ENCODE results near the gene TGM3. TPM values are rescaled to one million over a fixed set of nuclear protein-coding genes. Genes with fewer than 3 reads are reported as not detected.

The TGM3 gene
- polyA plus RNA-seq, 3 donors = not detected

- Histone ChIP-seq H4K20me1 (ENCODE audit: insufficient read depth, low read length) (no peaks in the 10 kb centered on the region), H3K27me3 (ENCODE audit: control insufficient read depth in 2 of 2, insufficient read depth in 2 of 2, low read length in 2 of 2) (no peaks in the 10 kb centered on the region), H3K4me3 (replicated peaks in 1 of 3; ENCODE audit: low read depth in 2 of 3, low read length in 3 of 3) (no peak overlapping the region), H3K27ac (ENCODE audit: low read depth in 1 of 2, low read length in 2 of 2) (no peak overlapping the region), H3K36me3 (replicated peaks in 1 of 2; ENCODE audit: control insufficient read depth in 1 of 2, insufficient read depth in 2 of 2, low read length in 2 of 2) (no peaks in the 10 kb centered on the region), H3K4me1 (ENCODE audit: control insufficient read depth in 1 of 2, insufficient read depth in 2 of 2, low read length in 2 of 2) (peaks cover 8 to 10% of the 10 kb centered on the region in 2 donors), H3K4me2 (replicated peaks; ENCODE audit: extremely low read depth, low read length, poor library complexity, severe bottlenecking) (no peak overlapping the region), H3K9me3 (replicated peaks in 1 of 2; ENCODE audit: control insufficient read depth in 1 of 2, insufficient read depth in 1 of 2, low read length in 2 of 2) (no peaks in the 10 kb centered on the region), H3K9ac (ENCODE audit: insufficient read depth, low read length, poor library complexity, severe bottlenecking) (no peak overlapping the region), H2AFZ (ENCODE audit: insufficient read depth, low read depth, low read length, poor library complexity, severe bottlenecking) (peak overlapping the region; percentile 27), H3K79me2 (ENCODE audit: insufficient read depth, low read length) (no peaks in the 10 kb centered on the region)
- 17% methylated on average over 1 of the region's 5 CpGs for WGBS (ENCODE audit: insufficient coverage)
- Mint-ChIP-seq H3K9me3 (peaks cover 0 to 2% (median 0%) of the 10 kb centered on the region in 7 donors), H3K36me3 (no peaks in the 10 kb centered on the region), H3K27me3 (ENCODE audit: low read depth in 3 of 3) (peaks cover 11 to 20% (median 15%) of the 10 kb centered on the region in 3 donors), H3K4me3 (peak overlapping the region in 1 of 2 donors; percentile 24), H3K27ac (peak overlapping the region in 3 of 7 donors; percentile 38 to 67 (median 57)), H3K4me1 (peaks cover 10% of the 10 kb centered on the region)
- intact Hi-C loops (cut with micrococcal nuclease) = no loop called here
- DNase-seq = peak; percentile 42 to 54 (median 50)
- no peak for TF ChIP-seq CTCF (IDR thresholded peaks at IDR 0.05)
Observed at GRCh38 chr20:2338411-2339066, 42.7 kb downstream of the TGM3 start.

DNA sequence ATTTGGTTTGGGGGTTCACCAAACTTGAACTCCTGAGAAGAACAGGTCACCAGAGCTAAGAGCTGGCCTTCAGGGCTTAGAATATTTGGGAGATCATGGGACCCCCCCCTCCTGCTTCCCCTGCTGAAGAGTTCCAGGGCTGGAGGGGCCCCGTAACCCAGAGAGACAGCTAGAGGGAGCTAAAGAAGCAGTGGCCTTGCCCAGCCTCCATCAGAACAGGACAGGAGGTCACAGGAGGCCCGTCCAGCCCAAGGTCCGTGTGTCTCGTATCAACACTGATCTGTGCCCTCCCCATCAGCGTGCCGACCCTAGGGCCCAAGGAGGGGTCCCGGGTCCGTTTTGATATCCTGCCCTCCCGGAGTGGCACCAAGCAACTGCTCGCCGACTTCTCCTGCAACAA lies 44.3 kb downstream of the TGM3 start:
- Mint-ChIP-seq H3K36me3 (no peaks in the 10 kb centered on the region), H3K27ac (no peak overlapping the region), H3K4me3 (no peak overlapping the region), H3K27me3 (ENCODE audit: low read depth in 3 of 3) (peaks cover 8 to 20% (median 12%) of the 10 kb centered on the region in 3 donors), H3K9me3 (peaks cover 0 to 2% (median 0%) of the 10 kb centered on the region in 7 donors), H3K4me1 (peaks cover 10% of the 10 kb centered on the region)
- H3K4me2 ChIP-seq (replicated peaks; ENCODE audit: extremely low read depth, low read length, poor library complexity, severe bottlenecking) = no peak overlapping the region
- H3K4me1 ChIP-seq (ENCODE audit: control insufficient read depth in 1 of 2, insufficient read depth in 2 of 2, low read length in 2 of 2) = peaks cover 8 to 10% of the 10 kb centered on the region in 2 donors
- intact Hi-C loops (cut with micrococcal nuclease) = loop anchor here in 1 of 2 donors (10.0 kb wide), 1 partner anchor 55 kb away; no protein-coding TSS in a partner anchor
- no peaks in the 10 kb centered on the region for H4K20me1 ChIP-seq (ENCODE audit: insufficient read depth, low read length)
- no peak for TF ChIP-seq CTCF (IDR thresholded peaks at IDR 0.05)
- no peaks in the 10 kb centered on the region for H3K9me3 ChIP-seq (replicated peaks in 1 of 2; ENCODE audit: control insufficient read depth in 1 of 2, insufficient read depth in 1 of 2, low read length in 2 of 2)
- H3K27me3 ChIP-seq (ENCODE audit: control insufficient read depth in 2 of 2, insufficient read depth in 2 of 2, low read length in 2 of 2) = no peaks in the 10 kb centered on the region
- H2AFZ ChIP-seq (ENCODE audit: insufficient read depth, low read depth, low read length, poor library complexity, severe bottlenecking) = no peak overlapping the region
- no peak for DNase-seq
- WGBS (ENCODE audit: insufficient coverage) = 97% methylated on average over 11 of the region's 11 CpGs
- H3K79me2 ChIP-seq (ENCODE audit: insufficient read depth, low read length) = no peaks in the 10 kb centered on the region
- H3K27ac ChIP-seq (ENCODE audit: low read depth in 1 of 2, low read length in 2 of 2) = no peak overlapping the region
- H3K9ac ChIP-seq (ENCODE audit: insufficient read depth, low read length, poor library complexity, severe bottlenecking) = no peak overlapping the region
- H3K4me3 ChIP-seq (replicated peaks in 1 of 3; ENCODE audit: low read depth in 2 of 3, low read length in 3 of 3) = no peak overlapping the region
- H3K36me3 ChIP-seq (replicated peaks in 1 of 2; ENCODE audit: control insufficient read depth in 1 of 2, insufficient read depth in 2 of 2, low read length in 2 of 2) = no peaks in the 10 kb centered on the region

Measured in CD14-positive monocyte (primary cell).